ENCODE data around the gene LACTBL1.
"Not testable (repeated sequence)": the region's sequence is repeated elsewhere in the genome, so short reads cannot be mapped to it uniquely, and the experiment has no call there.

The LACTBL1 gene, protein sequence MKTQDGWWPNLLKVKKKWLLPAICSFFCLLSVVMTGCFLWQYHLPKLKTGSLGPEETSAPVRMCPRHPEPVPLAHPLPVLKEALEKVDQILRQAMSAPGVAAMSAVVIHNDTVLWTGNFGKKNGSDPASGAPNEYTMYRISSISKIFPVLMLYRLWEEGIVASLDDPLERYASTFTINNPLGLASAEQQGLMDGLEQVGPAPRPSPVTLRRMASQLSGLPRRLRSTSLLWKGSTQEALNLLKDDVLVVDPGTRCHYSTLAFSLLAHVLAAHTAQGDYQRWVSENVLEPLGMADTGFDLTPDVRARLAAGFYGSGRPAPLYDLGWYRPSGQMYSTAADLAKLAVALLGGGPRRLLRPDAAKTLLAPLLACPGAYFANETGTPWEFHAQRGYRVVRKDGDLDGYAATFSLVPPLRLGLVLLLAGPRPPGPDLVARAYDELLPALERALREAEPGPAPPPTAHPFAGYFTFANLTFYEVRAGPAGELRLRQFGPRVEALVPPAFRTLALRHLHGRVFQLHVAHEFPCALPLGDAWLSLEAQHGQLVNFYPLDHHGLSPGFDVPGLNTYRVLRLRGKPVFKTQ

DNA sequence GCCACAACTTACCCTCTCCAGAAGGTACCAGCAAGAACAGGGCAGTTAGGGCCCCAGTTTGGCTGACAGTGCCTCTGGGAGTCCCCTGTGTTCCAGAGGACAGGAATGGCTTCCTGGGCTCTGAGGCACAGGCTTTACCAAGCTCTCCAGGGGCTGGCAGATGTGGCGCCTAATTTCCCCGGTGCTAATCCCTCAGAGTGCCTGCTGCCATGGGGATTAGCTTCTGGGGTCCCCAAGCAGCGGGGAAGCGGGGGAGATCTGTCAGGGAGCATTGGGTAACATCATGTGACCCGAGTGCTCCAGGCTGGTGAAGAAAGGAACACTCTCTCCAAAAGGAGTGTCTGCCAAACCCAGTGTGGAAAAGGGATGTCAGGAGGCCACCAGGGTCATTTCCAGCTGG is at the start of gene LACTBL1:
LACTBL1 (minus strand) TSS at position 107 of the 400 bp plus-strand sequence. CDS start 550 bp downstream, outside the sequence.
- DNase-seq = no peak

DNA sequence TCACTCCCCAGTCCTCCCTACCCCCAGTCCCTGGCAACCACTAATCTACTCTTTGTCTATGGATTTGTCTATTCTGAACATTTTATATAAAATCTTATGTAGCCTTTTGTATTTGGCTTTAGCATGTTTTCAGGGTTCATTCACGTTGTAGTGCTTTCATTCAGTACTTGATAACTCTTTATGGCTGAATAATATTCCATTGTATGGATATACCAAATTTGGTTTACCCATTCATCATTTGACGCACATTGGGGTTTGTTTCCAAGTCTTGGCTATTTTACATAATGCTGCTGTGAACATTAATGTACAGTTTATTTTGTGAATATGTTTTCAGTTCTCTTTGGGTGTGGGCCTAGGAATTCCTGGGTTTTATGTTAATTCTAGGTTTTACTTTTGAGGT is 49.2 kb upstream of the LACTBL1 start:
- no peak for DNase-seq

GRCh38 chr1:23020706-23021405 is 48.2 kb upstream of the LACTBL1 start:
- DNase-seq = no peak

- DNase-seq = peak; percentile 11
These were observed 47.4 kb upstream of the LACTBL1 start for GRCh38 chr1:23019863-23020625.

- DNase-seq = peak; percentile 97
These were observed 46.6 kb upstream of the LACTBL1 start, which contains the start of gene KDM1A for GRCh38 chr1:23019094-23019862. Gene KDM1A, plus strand, starts transcription at chr1:23019468. Its CDS starts 129 bp downstream, at chr1:23019597.

DNA sequence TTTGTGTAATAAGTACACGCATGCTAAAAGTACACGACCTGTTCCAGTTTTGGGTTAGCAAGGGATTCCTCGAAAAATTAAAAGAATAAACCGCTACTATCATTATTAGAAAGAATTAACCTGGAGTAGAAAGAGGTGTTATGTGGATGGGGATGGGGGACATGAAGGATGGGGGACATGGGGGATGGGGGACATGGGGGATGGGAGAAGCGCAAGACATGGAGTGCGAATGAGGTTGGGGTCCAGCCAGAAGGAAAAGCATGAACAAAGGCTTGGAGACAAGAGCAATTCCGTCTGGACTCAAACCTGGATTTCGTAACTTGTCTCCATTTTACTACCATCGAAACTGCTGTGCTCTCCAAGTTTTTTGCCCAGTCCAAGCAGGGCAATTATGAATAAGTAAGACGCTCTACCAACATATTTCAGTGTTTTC is 46.0 kb upstream of the LACTBL1 start:
- DNase-seq = no peak

- no peak for DNase-seq
These were observed 41.0 kb upstream of the LACTBL1 start for GRCh38 chr1:23013657-23014056.

GRCh38 chr1:23010025-23010424 is 37.4 kb upstream of the LACTBL1 start:
- DNase-seq = not testable (repeated sequence)

GRCh38 chr1:23008901-23009300 is 36.2 kb upstream of the LACTBL1 start:
- DNase-seq = no peak

GRCh38 chr1:23007106-23007505 is 34.4 kb upstream of the LACTBL1 start:
- DNase-seq = no peak

- not testable (repeated sequence) for DNase-seq
These were observed 32.1 kb upstream of the LACTBL1 start for GRCh38 chr1:23004769-23005168.

DNA sequence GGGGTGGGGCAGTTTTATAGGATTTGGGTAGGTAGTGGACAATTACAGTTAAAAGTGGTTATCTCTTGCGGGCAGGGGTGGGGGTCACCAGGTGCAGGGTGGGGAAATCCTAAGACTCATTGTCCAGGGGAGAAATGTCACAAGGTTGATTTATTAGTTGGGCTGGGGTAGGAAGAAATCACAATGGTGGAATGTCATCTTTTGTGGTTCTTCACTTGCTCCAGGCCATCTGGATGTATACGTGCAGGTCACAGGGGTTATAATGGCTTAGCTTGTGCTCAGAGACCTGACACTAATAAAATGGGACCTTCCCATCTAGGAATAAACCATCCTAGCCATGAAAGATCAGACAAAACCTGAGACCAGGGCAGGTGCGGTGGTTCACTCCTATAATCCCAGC is 31.4 kb upstream of the LACTBL1 start:
- DNase-seq = no peak

- not testable (repeated sequence) for DNase-seq
These were observed 29.6 kb upstream of the LACTBL1 start for GRCh38 chr1:23002218-23002617.

DNA sequence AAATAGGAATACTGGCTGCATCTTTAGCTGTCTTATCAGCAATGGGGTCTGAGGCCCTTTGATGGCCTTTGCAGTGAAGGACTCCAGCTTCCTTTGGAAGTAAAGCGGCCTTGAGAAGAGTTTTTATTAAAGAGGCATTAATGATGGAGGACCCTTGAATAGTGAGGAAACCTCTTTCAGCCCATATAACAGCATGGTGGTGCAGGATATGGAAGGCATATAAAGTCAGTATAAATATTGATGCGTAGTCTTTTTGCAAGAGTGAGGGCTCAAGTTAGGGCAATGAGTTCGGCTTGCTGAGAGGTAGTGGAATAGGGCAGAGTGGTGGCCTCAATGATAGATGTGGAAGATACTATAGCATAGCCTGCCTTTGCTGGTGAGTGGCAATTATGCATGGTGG is 27.5 kb upstream of the LACTBL1 start:
- not testable (repeated sequence) for DNase-seq

- not testable (repeated sequence) for DNase-seq
These were observed 24.9 kb upstream of the LACTBL1 start for GRCh38 chr1:22997528-22997927.

DNA sequence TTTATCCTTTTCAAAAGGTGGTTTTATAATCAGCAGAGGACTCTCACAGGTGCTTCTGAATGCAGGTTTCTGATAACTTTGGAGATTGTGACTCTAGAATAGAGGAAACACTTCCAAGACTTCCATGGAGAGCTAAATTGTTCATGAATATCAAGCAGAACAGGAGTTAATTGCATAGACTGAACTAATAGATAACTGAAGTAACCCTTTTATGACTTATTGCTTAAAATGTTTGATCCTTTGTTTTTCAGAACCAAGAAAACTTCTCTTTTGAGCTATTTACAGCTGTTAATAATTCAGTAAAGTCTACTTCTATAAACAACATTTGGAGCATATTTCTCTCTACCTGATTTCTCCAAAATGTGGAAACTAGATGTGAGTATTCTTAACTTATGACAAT is 23.1 kb upstream of the LACTBL1 start:
- no peak for DNase-seq

- DNase-seq = not testable (repeated sequence)
These were observed 20.6 kb upstream of the LACTBL1 start for GRCh38 chr1:22993220-22993795.

GRCh38 chr1:22992384-22992783 is 19.7 kb upstream of the LACTBL1 start:
- not testable (repeated sequence) for DNase-seq

DNA sequence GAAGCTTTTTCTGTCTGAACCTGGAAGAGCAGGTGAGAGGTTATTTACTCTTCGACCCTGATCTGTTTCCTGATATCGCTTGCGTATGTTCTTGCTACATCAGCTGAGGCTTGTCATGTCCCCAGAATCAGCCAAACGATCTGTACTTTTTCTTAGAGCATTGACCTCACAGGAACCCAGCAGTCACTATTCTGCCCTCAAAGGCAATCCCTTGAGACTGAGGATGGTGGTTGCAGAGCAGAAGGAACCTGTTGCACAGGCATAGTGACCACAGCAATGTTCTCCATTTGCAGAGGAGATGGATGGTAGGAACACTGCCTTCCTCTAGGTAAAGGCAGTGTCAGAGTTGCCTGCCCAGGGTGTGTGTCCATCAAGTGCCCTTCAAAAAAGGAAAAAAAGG is 11.3 kb upstream of the LACTBL1 start:
- no peak for DNase-seq

GRCh38 chr1:22980471-22980790 is 7.8 kb upstream of the LACTBL1 start:
- DNase-seq = not testable (repeated sequence)

GRCh38 chr1:22978299-22978698 is 5.6 kb upstream of the LACTBL1 start:
- DNase-seq = no peak
